Measurements from ENCODE around the gene SLC38A5. TPM values are rescaled to one million over a fixed set of nuclear protein-coding genes. Genes with fewer than 3 reads are reported as not detected.
"Not testable (repeated sequence)": the region's sequence is repeated elsewhere in the genome, so short reads cannot be mapped to it uniquely, and the experiment has no call there.

SLC38A5 gene
- 86.3 and 96.8 TPM in 2 replicates for total RNA-seq

DNA sequence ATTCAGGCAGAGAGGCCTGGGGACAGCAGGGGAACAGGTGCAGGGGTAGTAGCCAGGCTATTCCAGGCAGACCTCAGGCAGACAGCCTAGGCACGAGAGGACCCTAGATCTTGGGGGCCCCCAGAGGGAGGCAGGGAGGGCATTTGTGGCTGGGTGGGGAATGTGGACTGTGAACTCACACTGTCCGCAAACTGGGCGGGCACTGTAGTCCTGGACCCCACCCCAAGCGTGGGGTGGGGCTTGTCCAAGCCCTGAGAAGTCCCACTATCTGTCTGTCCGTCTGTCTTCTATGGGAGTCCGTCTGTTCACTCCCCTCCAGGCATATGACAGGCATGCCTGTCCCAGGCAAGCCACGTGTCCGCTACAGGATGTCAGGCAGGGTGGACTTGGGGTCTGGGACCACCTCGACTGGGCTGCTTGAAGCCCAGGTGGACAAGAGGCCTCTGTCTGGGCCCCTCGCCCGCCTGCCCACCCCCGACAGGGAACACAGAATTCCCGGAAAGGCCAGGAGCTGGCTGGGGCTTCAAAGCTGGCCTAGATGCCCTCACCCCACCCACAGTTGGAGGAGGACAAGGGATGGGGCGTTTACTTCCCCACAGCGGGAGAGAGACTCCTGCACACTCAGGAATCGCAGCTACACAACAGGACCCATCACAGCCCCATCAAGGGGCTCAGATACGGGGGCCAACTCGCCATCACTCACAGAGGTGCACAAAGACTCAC lies at the start of gene SLC38A5:
TSS of gene SLC38A5 (minus strand) at position 151 of the 723 bp plus-strand sequence. CDS start 2,336 bp downstream, outside the sequence.
- intact Hi-C loops (cut with micrococcal nuclease), result no loop called here

DNA sequence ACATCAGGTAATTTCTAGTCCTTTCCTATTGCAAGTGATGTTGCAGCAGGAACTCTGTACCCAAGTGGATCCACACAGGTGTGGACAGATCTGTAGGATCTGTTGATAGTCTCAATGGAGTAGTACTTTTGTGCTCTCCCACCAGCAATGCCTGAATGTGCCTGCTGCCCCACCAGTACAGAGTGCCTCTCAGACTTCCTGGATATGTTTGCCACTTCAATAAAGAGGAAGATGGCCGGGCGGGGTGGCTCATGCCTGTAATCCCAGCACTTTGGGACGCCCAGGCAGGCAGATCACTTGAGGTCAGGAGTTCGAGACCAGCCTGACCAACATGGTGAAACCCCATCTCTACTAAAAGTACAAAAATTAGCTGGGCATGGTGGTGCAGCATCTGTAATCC lies 49.4 kb upstream of the SLC38A5 start:
- intact Hi-C loops (cut with micrococcal nuclease), result not testable (repeated sequence)

DNA sequence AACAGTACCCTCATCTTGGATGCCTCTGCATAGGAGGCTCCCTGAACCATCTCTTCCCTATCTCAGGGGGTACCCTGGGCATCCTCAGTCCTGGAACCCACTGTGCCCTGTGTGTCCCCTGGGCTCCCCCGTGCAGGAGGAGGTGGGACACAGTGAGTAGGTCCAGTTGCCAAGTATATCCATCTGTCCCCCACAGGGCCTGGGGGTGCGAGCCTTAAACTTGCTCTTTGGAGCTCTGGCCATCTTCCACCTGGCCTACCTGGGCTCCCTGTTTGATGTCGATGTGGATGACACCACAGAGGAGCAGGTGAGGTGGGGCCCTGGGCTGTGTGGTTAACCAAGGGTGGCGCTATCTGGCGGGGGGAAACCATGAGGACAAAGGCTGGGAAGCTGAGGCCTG lies 46.9 kb upstream of the SLC38A5 start:
- intact Hi-C loops (cut with micrococcal nuclease), result no loop called here

DNA sequence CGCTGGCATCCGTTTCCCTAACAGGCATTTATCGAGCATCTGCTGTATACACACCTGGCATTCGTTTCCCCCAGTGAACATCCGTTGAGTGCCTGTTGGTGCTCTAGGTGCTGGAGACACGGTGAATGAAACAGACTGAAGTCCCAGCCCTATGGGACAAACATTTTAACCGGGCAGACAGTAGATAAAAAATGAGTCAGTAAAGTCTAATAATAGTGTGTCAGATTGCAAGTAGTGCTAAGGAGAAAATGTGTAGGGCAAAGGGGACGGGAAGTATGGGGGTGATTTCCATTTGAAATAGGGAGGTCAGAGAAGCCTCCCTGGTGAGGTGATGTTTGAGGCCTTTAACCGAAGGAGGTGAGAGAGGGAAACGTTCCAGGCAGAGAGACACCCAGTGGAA lies 46.2 kb upstream of the SLC38A5 start:
- intact Hi-C loops (cut with micrococcal nuclease), result no loop called here

DNA sequence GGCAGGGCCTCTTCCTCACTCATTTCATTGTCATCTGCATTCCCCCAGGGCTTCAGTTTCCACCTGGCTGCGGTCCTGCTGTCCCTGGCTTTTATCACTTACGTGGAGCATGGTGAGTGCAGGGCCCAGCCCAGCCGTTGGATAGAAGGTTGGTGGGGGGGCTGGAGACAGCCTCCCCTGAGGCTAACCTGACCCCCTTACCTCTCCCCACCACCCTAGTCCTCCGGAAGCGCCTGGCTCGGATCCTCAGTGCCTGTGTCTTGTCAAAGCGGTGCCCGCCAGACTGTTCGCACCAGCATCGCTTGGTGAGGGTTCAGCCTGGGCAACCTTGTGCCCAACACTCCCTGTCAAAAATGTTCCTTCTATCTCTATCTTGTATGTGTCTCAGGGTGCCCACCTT lies 45.8 kb upstream of the SLC38A5 start:
- intact Hi-C loops (cut with micrococcal nuclease), result no loop called here

DNA sequence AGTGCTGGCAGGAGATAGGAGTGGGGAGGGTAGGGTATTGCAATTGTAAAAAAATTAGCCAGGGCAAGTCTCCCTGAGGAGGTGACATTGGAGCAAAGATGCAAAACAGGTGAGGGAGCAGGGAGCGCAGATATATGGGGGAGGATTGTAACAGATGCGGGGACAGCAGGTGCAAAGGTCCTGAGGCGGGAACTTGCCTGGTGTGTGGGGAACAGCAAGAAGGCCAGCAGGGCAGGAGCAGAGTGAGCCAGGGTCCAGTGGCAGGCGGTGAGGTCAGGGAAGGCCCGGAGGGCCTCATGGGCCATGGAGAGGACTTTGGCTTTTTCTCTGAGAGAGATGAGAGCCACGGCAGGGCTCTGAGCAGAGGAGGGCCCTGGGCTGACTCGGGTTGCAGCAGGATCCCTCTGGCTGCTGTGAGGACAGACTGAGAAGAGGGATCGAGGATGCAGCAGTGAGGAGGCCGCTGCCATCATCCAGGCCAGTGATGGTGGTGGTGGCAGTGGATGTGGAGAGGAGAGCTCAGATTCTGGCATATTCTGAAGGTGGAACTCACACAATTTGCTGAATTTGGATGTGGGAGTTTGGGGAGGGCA lies 44.9 kb upstream of the SLC38A5 start:
- intact Hi-C loops (cut with micrococcal nuclease), result no loop called here

DNA sequence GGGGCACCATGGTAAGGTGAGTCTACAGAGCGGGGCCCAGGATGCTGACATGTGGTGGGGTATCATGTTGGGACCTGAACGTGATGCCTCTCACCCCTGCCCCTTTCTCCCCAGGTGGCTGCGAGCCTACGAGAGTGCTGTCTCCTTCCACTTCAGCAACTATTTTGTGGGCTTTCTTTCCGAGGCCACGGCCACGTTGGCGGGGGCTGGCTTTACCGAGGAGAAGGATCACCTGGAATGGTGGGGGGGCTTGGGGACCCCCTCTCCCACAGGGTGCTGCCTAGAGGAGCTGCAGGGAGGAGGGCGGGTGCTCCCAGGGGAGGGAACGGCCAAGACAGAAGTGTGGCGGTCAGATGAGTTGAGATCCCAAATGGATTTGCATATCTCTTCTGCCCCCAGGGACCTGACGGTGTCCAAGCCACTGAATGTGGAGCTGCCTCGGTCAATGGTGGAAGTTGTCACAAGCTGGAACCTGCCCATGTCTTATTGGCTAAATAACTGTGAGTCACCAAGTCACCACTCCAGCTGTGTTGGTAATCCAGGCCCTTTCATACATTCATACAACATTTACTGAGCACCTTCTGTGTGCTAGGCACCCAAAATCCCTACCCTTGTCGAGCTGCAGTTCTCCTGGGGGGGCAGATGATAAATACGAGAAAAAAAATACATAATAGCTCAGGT lies 44.2 kb upstream of the SLC38A5 start:
- intact Hi-C loops (cut with micrococcal nuclease), result no loop called here

DNA sequence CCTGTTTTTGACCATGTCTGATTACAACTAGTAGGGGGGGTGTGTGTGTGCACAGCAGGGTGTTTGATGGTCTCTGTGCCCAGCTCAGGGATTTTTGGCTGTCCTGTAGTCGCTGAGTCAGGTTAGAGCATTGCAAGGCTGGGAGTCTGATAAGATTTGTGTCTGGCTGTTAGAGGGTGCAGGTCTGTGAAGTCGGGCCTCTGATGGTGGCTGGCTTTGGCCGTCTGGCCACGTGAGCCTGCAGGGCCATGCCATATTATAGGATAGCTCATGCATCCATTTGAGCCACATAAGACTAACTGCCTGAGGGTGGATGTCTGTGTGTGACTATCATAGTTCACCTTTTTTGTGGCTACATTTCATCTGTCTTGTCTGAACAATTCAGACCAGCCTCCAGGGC lies 43.6 kb upstream of the SLC38A5 start:
- intact Hi-C loops (cut with micrococcal nuclease), result no loop called here

DNA sequence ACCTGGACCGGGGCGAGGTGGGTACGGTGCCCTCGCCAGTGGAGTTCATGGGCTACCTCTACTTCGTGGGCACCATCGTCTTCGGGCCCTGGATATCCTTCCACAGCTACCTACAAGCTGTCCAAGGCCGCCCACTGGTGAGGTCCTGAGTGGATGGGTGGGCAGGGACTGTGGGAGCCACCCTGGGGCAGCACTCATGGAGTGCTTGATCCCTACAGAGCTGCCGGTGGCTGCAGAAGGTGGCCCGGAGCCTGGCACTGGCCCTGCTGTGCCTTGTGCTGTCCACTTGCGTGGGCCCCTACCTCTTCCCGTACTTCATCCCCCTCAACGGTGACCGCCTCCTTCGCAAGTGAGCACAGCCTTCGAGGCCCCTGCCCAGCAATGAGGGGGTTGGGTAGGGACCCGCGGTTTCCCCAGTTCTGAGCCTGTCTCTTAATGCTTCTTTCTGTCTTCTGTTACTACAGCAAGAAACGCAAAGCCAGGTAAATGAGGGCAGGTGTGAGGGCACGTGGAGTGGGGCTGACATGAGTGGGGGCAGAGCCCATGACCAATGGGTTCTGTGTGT lies 42.4 kb upstream of the SLC38A5 start:
- intact Hi-C loops (cut with micrococcal nuclease), result no loop called here

DNA sequence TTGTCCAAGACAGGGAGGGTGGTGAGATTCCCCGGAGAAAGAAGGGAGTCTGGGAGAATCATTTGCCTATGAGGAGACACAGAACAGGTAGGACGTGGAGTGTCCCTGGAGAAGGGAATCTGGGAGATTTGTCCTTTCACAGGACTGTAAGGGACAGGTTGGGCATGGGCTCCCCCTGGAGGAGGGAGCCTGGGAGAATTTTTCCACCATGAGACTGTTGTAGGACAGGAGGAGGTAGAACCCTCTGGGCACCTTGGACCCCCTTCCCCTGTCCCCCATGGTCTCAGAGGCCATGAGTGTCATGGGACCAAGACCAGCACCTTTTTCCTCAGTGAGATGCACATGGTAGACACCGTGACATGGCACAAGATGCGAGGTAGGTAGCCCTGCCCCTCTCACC lies 41.5 kb upstream of the SLC38A5 start:
- intact Hi-C loops (cut with micrococcal nuclease), result no loop called here

DNA sequence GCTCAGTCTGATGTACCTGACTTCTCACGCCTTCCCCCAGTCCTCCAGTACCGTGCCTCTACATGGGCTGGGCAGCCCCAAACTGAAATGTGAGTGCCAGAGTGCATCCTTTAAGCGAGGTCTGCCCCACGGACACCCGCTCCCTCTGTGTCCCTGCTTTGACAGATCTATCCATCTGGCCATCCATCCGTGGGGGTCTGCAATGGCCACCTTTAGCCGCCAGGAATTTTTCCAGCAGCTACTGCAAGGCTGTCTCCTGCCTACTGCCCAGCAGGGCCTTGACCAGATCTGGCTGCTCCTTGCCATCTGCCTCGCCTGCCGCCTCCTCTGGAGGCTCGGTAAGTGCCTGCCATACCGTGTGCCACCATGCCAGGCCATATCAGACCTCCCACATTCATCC lies 39.6 kb upstream of the SLC38A5 start:
- intact Hi-C loops (cut with micrococcal nuclease), result loop anchor here (1.0 to 2.0 kb wide), 2 partner anchors 31 to 65 kb away; partner anchors contain the start of gene RBM3

DNA sequence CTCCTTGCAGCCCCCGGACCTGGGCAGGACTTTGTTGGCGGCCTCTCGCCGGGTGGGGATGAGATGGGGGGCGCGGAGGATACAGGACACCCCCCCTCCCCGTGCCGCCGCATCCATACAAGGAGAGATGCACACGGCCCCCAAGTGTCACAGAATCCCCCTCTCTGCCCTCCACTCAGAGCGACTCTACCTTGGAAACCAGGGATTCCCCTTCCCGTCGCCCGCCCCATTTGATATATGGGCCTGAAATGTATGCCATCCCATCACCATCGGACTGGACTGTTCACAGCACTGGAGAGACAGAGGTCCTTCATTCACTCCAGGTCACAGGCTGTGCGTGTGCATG lies 39.2 kb upstream of the SLC38A5 start:
- intact Hi-C loops (cut with micrococcal nuclease), result loop anchor here (1.0 to 2.0 kb wide), 2 partner anchors 32 to 65 kb away; partner anchors contain the start of gene RBM3

DNA sequence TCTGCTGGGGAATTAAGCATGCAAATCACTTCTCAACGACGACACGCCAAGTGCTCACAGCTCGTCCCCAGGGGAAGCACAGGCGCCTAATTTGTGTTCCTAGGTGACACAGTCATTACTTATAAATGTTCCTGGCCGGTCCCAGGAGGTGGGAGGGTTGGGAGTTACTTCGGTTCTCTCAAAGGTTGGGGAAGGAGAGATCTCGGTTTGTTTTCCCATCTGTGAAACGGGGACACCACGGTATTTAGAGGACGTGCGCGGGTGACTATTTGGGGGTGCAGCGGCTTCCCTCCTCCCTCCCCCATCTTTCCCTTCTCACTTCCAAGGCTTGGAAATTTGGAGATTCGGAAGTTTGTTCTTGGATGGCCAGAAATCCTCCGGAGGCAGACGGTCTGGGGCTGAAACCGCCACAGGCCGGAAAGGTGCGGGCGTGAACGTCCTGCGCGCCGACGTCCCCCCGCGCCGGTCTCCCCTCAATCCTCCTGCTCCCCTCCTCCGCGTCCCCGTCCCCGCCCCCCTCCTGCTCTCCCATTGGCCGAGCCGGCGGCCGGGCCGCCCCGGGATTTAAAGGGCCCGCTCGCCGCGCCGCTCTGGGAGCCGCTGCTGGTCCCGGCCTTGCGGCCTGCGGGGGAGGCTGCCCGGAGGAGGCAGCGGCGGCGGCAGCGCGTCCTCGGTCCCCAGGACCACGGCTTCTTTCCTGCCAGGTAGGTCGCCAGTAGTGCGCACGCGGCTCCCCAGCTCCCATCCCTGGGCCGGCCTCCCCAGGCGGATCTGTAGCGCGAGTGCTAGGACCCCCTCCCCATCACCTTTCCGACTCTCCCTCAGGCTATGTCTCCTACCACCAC lies 38.6 kb upstream of the SLC38A5 start, which contains the start of gene PORCN:
TSS of gene PORCN (plus strand) at position 593 of the 845 bp plus-strand sequence. CDS start 829 bp downstream, outside the sequence.
- intact Hi-C loops (cut with micrococcal nuclease), result loop anchor here (1.0 to 2.0 kb wide), 3 partner anchors 13 to 66 kb away; partner anchors contain the start of genes EBP and RBM3

DNA sequence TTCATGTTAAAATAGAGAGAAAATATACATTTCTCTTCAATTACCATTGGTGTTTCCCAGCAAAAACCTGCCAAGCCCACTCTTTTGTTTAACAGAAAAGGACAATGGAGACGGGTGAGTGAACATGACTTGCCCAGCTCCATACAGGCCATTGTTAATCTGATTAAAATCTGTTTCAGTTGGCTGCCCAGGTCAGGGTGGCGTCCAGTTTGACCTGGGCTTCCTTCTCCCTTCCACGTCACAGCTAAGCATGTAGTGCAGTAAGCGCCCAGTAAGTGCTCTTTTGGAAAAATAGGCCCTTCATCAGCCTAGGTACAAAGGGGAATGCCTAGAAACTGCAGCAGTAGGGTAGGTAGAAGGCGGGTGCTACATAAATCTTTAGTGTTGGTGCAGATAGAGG lies 37.2 kb upstream of the SLC38A5 start:
- intact Hi-C loops (cut with micrococcal nuclease), result no loop called here

DNA sequence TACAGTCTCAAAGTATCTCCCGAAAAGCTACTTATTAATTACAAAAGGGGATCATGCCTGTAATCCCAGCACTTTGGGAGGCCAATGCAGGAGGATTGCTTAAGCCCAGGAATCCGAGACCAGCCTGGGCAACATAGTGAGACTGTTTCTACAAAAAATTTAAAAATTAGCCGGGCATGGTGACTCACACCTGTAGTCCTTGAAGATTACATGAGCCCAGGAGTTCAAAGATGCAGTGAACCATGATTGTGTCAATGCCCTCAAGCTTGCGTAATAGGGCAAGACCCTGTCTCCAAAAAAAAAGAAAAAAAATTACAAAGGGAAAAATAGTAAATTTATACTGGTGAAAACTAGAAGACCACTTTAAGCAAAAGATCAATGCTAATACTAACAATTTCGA lies 35.4 kb upstream of the SLC38A5 start:
- intact Hi-C loops (cut with micrococcal nuclease), result no loop called here

DNA sequence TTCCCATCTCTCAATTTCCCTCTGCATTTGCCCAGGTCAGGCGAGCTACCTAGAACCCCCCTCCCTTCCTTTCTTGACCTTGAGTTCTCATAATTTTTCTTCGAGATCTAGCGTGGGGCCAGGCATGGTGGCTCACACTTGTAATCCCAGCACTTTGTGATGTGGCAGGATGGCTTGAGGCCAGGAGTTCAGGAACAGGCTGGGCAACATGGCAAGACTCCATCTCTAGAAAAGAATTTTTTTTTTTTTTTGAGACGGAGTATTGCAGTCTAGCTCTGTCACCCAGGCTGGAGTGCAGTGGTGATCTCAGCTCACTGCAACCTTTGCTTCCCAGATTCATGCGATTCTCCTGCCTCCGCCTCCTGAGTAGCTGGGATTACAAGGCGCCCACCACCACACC lies 34.2 kb upstream of the SLC38A5 start:
- intact Hi-C loops (cut with micrococcal nuclease), result no loop called here

DNA sequence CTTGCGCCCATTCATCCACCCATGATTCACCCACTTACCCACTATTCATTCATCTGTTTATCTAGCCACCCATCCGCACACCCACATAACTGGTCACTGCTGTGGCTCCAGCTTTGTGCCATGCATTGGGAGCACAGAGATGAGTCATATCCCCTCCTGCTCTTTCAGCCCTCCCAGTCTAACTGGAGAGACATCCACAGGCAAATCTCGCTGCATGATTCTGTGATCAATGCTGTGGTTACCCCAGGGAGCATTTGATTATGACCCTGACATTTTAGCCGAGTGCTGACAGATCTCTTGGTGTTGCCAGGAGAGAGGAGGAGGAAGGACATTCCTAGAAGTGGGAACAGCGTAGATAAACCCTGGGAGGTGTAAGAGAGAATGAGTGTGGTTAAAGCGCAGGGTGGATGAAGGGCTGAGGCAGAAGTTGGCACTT lies 28.3 kb upstream of the SLC38A5 start:
- intact Hi-C loops (cut with micrococcal nuclease), result no loop called here

DNA sequence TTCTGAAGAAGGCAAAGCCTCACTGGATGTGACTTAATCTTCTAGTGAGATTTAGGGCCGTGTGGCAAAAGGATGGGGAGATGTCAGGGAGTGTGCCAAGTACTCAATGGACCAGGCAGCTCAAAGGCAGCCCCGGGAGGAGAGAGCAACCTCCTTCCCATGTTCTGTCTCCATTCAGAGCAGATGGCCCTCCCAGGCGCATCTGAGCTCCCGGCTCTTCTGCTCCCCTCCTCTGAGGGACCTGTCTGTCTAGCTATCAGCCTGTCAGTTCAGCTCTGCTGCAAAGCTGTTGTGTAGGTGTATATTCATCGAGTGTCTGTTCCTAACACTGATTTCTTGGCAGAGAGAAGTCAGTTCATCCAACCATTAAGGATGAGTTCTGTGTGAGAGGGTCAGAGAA lies 27.8 kb upstream of the SLC38A5 start:
- intact Hi-C loops (cut with micrococcal nuclease), result no loop called here

DNA sequence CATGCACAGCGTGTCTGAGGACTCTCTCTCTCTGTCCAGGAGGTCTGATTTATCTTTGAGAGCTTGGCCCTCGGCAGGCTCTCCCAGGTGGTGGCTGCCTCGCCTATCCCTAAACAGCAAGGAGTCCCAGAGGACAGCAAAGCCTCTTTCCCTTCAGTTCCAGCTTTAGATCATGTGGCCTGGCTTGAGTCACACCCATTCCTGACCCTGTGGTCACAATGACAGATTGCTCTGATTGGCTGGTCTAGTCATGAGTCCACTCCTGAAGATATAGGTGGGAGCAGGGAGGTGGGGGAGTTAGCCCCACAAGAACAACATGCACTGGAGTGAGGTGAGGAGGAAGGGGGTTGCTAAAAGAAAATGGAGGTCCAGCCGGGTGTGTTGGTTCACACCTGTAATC lies 26.6 kb upstream of the SLC38A5 start:
- intact Hi-C loops (cut with micrococcal nuclease), result no loop called here

DNA sequence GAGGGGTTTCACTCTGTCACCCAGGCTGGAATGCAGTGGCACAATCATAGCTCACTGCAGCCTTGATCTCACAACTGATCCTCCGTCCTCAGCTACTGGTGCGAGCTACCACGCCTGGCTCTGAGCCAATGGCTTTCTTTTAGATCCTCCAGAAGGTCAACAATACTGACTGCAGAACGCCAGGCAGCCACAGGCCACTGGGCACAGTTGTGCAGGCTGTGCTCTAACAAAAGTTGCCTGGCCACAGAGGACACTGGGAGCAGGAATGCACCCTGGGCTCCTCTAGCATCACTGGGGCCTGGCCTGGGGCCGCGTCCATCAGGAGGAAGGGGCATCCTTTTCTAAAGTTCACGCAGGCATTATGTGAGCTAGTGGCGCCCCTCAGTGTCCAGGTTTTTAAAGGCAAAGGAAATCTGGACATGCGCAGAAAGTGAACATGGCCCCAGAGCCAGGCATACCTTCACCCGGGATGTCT lies 23.9 kb upstream of the SLC38A5 start:
- intact Hi-C loops (cut with micrococcal nuclease), result no loop called here

Measured in T-helper 2 cell treated with Interferon-gamma antibody and Interleukin-4, amounts not matched to agents 100 ng/mL and 5 ng/mL, for 36 hours (primary cell).